Measurements from ENCODE around the gene EPN3.

GRCh38 chr17:50533185-50533584, 650 bp downstream of the EPN3 start:
- no peak for TF ChIP-seq CTCF (IDR thresholded peaks at IDR 0.05)
- no peak for TF ChIP-seq POLR2A (IDR thresholded peaks at IDR 0.05)
